Fibroblast of skin of back (primary cell): ENCODE results near the gene MTFR2. TPM values are rescaled to one million over a fixed set of nuclear protein-coding genes. Genes with fewer than 3 reads are reported as not detected.

Experiments
- DNase-seq: peaks from one replicate; pipeline ENCODE4 v3.0.0-alpha.2; 2013
- polyA plus RNA-seq, 2 experiments: library from polyadenylated mRNA; unstranded; fragments of 120-200 nt; gene quantifications; one replicate each; pipeline ENCODE4 v1.2.1, GENCODE V29; 2013; ENCODE audit not compliant: insufficient read length in 2 of 2

Gene MTFR2
- 7.4 TPM for polyA plus RNA-seq (2013, experiment 1 of 2; ENCODE audit: insufficient read length)
- 0.99 TPM for polyA plus RNA-seq (2013, experiment 2 of 2; ENCODE audit: insufficient read length)

GRCh38 chr6:136249811-136250685, at the start of gene MTFR2:
Gene MTFR2 (minus strand): TSS chr6:136250311. CDS start chr6:136249099, 1,212 bp downstream.
- peak; percentile 100 for DNase-seq

DNA sequence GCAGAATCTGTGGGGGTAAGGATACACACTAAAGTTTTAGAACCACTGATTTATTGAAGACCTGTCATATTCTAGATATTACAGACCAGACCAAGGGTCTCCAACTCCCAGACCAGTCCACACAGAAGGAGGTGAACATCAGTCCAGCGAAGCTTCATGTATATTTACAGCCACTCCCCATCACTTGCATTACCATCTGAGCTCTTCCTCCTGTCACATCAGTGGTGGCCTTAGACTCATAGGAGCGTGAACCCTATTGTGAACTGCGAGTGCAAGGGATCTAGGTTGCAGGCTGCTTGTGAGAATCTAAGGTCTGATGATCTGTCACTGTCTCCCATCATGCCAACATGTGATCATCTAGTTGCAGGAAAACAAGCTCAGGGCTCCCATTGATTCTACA, 44.5 kb upstream of the MTFR2 start:
- no peak for DNase-seq

GRCh38 chr6:136290410-136291010, 40.4 kb upstream of the MTFR2 start:
- DNase-seq = peak; percentile 90

DNA sequence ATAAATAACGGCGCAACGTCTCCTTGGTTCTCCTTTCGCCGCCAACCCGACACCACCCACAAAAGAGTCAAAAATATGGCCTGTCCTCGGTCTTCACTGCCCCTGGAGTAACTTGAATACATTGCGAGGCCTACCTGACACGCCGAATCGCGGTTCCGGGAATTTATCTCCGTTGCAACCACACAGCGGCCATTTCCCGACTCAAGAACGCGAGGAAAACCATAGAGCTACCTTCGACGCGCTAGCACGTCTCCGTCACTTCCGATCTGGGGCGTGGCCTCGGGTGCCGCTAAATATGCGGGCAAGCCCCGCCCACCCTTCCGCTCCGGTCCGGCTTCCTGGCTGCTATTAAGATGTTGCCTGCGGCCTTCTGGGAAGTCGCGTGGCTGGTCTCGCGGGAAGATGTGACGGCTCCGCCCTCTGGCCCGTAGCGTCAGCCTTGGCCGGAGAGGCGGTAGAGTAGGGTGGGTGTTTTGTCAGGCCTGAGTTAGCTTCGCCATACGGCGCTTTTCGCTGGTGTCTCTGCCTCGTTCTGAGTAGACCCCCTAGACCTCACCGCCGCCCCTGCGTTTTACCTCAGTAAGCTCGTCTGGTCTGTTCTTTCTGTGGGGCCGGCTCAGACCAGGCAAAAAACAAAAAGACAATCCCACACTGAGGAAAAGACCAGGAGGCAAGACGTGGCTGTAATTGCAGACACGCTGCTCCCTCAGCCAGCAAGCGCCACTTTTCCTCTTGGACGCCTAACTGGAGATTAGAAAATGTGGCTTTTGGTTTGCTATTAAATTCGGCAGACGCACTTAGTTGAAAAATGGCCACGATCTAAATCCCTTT, 39.7 kb upstream of the MTFR2 start, which contains the start of gene BCLAF1:
TSS of gene BCLAF1 (minus strand) at position 268 of the 831 bp plus-strand sequence. CDS start 9,980 bp downstream, outside the sequence.
- peak; percentile 98 for DNase-seq

- DNase-seq = peak; percentile 88
Measured at GRCh38 chr6:136289327-136289578, 39.1 kb upstream of the MTFR2 start.

- peak; percentile 92 for DNase-seq
Measured at GRCh38 chr6:136288566-136289326, 38.6 kb upstream of the MTFR2 start.

- DNase-seq = peak; percentile 30
Measured at GRCh38 chr6:136284909-136285308, 34.8 kb upstream of the MTFR2 start.

GRCh38 chr6:136282906-136283305, 32.8 kb upstream of the MTFR2 start:
- no peak for DNase-seq

DNA sequence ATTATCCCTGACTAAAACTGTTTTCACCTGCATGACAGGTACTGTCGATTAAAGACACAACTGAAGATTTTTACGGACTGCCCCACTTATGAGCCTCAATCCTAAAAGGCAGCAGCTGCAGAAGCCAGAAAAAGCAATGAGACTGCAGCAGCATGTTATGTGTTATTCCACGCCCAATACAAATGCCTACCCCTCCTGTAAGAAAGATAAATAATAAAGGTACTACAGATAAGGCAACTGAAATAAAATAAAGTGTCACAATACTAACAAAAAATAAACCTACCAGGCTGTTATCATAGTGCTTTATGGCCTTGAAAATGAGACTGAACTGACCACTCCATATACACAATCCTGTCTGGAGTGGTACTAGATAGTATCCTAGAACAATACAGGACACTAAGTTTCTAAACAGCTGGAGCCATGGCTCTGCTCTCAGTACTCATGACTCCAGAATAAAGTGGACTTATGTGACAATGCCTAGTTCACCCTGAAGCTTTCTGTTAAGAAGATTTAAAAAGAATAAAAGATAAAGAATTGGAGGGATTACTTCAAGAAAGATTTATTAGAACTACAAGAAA, 30.0 kb upstream of the MTFR2 start:
- DNase-seq = no peak

- DNase-seq = no peak
Measured at GRCh38 chr6:136274062-136274461, 24.0 kb upstream of the MTFR2 start.

DNA sequence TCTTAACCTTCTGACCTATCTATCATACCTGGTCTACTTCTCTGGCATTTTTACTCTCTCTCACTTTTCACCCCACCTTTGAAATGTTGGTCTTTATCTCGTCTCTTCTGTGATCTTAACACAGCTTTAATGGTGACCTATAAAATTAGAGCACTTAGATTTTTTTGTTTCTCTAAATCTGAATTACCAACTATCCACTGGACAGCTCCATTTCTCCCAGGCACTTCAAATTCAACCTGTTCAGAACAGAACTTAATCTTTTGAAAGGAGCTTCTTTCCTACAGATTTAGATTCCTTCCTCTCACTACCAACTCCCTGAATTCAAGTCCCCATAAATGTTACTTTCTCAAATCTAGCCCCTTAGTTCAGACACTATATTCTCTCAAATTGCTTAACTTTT, 15.0 kb upstream of the MTFR2 start:
- no peak for DNase-seq

DNA sequence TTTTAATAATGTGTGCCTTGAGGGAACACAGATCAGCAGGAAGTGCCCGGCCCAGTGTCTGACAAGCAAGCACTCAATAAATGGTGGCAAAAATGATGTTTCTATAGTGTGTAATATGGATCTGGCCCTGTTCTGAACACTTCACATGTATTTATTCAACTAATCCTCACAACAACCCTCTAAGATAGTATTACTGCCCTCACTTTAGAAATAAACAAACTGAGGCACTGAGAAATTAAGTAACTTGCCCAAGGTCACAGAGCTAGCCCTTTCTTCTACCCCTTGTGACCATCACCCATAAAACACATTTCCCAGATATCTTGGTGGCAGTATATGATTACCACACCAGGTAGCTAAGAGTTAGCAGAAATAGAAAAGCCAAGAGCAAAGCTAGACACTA, 12.8 kb upstream of the MTFR2 start:
- DNase-seq = no peak

DNA sequence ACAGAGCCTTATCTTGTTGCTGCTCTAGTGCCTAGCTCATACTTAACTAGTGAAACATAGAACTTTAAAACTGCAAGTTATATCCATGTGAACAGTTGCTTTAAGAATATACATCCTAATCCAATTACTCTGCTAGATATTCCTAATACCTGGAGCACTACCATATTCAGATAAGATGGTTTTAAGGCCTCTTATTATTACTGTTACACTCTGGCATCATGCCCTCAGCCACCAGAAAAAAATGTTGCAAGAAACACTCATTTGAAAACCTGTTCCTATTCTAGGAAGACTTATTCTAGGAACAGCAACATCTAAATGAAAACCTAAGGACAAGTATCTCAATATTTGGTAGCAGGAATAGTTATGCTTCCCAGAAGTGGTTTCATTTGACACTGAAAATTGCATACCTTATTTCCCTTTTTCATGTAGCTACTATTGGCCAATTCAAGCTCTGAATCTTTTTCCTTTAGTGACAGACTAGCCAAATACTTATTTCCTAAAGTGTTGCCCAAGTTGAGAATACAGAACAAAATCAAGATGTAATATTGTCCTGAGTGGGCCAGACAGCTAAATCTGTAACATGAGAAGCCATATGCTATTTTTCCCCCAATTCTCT, 4.8 kb upstream of the MTFR2 start:
- no peak for DNase-seq

GRCh38 chr6:136253734-136254133, 3.6 kb upstream of the MTFR2 start:
- no peak for DNase-seq

GRCh38 chr6:136252441-136252840, 2.3 kb upstream of the MTFR2 start:
- DNase-seq = no peak

- DNase-seq = no peak
Measured at GRCh38 chr6:136251394-136251793, 1.3 kb upstream of the MTFR2 start.

DNA sequence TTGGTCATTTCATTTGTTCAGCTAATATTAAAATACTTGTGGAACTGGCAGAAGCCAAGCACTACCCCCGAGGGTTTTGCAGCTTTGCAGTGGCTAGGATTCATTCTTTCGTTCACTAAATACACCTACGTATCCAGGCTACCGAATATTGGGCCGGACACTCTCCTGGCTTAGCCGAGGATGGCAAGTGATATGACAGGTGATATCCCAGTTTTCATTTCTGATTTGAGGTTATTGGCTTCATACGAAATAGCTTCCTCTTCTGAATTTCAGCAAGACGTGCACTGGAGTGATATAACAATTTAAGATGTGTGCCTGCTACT, 536 bp upstream of the MTFR2 start:
- DNase-seq = no peak

DNA sequence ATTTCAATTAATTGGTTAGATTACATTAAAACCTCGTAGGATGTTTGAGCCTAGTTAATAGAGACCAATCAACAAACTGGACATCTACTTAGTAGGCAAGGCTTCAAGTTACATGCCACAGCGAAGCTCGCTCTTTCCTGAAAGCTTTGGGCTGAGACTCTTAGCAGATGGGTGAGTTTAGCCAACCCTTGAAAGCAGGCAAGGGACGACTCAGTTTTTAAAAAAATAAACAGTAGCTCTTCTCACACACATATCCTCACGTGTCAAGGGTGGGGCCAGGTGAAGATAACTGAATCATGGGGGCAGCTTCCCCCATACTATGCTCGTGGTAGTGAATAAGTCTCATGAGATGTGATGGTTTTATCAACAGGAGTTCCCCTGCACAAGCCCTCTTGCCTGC, 775 bp downstream of the MTFR2 start:
- DNase-seq = no peak

GRCh38 chr6:136244061-136244616, 6.0 kb downstream of the MTFR2 start:
- DNase-seq = peak; percentile 65

- DNase-seq = no peak
Measured at GRCh38 chr6:136236466-136237293, 13.4 kb downstream of the MTFR2 start.

DNA sequence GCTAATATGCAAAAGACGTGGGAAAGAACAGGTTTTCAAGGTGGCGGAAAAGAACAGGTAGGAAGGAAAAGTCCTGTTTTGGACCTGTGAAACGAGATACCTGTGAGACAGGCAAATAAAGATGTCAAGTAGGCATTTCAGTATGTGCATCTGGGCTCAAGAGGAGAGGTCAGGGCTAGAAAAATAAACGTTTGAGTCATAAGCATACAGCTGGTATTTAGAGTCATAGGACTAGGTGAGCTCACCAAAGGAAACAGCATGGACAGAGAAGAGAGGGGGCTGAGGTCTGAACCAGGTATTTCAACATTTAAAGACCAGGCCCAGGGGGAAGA, 14.9 kb downstream of the MTFR2 start:
- peak; percentile 8 for DNase-seq
